ENCODE measurements around the gene FAM20C. TPM values are rescaled to one million over a fixed set of nuclear protein-coding genes. Genes with fewer than 3 reads are reported as not detected.
A peak's percentile ranks its signal among the peaks of the same experiment; 100 is the strongest.
"Not testable (repeated sequence)": the region's sequence is repeated elsewhere in the genome, so short reads cannot be mapped to it uniquely, and the experiment has no call there.

The FAM20C gene
- total and polyA plus RNA-seq, 2 of the 8 experiments (the other 6 are each of a cell fraction or from before 2014, with no cell fraction given), result 9.5 to 34.8 TPM

DNA sequence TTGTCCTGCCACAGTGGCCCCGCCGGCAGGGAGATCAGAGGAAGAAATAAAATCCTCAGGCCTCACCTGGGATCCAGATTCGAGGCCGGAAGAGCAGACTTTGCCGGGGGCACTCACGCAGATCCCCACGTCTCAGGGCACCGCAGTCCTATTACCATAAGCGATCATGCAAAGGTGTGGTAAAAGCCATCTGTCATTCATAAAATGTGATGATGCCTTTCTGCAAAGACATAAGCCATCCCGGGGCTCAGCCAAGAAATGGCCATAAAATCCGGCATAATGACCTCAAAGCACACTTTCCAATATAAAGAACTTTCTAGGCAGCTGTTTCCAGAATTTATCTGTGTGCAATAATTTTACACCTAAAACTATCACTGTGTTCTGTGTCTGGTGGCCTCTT lies 9.9 kb upstream of the FAM20C start:
- H4K5ac ChIP-seq (ENCODE audit: insufficient read length, low read depth, low read length); H3K56ac ChIP-seq (replicated peaks; ENCODE audit: insufficient read length, low read depth, low read length); FAIRE-seq; H2BK20ac ChIP-seq (ENCODE audit: low read length); H3K23ac ChIP-seq (ENCODE audit: insufficient read length); H3K4ac ChIP-seq (replicated peaks; ENCODE audit: insufficient read length, low read depth, low read length); DNase-seq (ENCODE audit: low read depth in 1 of 2, low spot score in 2 of 2); H3K27ac ChIP-seq (ENCODE audit: low read depth, low read length); H2BK15ac ChIP-seq (ENCODE audit: low read length); H2AFZ ChIP-seq (ENCODE audit: low read length); H2AK5ac ChIP-seq (ENCODE audit: low read depth, low read length); H3K18ac ChIP-seq (ENCODE audit: extremely low read depth, low read length); H4K8ac ChIP-seq (ENCODE audit: extremely low read depth, insufficient read depth, low read length); H3K79me1 ChIP-seq (ENCODE audit: low read depth, low read length); H3K4me1 ChIP-seq (replicated peaks in 1 of 4; ENCODE audit: control insufficient read depth in 3 of 4, insufficient read depth in 4 of 4, low read length in 3 of 4); H3K23me2 ChIP-seq (ENCODE audit: low read depth, low read length); POLR2A ChIA-PET (ENCODE audit: partially characterized antibody); H2BK120ac ChIP-seq (replicated peaks; ENCODE audit: low read depth, low read length); H4K20me1 ChIP-seq (replicated peaks in 1 of 2; ENCODE audit: control insufficient read depth in 1 of 2, insufficient read depth in 2 of 2, low read length in 2 of 2); H3K4me2 ChIP-seq (ENCODE audit: insufficient read depth in 1 of 2, low read depth in 2 of 2, low read length in 2 of 2); H3K9ac ChIP-seq (replicated peaks in 1 of 4; ENCODE audit: extremely low read depth in 1 of 4, low read depth in 3 of 4, low read length in 3 of 4); H3K4me3 ChIP-seq (ENCODE audit: extremely low read depth in 1 of 4, insufficient read depth in 2 of 4, low read depth in 3 of 4, low read length in 4 of 4); H3K14ac ChIP-seq (ENCODE audit: insufficient read length); H3K79me2 ChIP-seq (ENCODE audit: control insufficient read depth in 1 of 2, insufficient read depth in 2 of 2, low read length in 2 of 2); H3K9me3 ChIP-seq (ENCODE audit: insufficient read depth in 2 of 2, low read depth in 1 of 2, low read length in 1 of 2); H2BK5ac ChIP-seq (ENCODE audit: low read depth, low read length); H4K91ac ChIP-seq (replicated peaks; ENCODE audit: insufficient read length, low read length); H3K27me3 ChIP-seq (replicated peaks in 1 of 4; ENCODE audit: control insufficient read depth in 3 of 4, extremely low read depth in 1 of 4, insufficient read depth in 3 of 4, low read length in 3 of 4); H3K36me3 ChIP-seq (ENCODE audit: control insufficient read depth in 2 of 4, insufficient read depth in 4 of 4, low read length in 3 of 4): not testable (repeated sequence)
- whole genome bisulfite sequencing, 2 experiments (ENCODE audit: extremely low coverage in 1 of 2, insufficient coverage in 1 of 2, insufficient read length in 1 of 2, insufficient replicate concordance in 2 of 2, low coverage in 1 of 2, low lambda C conversion rate in 2 of 2, missing lambda C conversion rate in 1 of 2), result 100% methylated on average over 2 of the region's 11 CpGs; no CpG with 5 or more reads in 1 of the 2 experiments
- CTCF ChIA-PET (ENCODE audit: partially characterized antibody), result interaction anchor here (1.1 to 2.0 kb wide), 2 partner anchors 17 to 126 kb away, joined by 3 to 4 read pairs; no protein-coding TSS in a partner anchor
- 0 out of 2 replicates have a peak overlapping the region, but pooled peaks have one; percentile 14 for H2BK12ac ChIP-seq (ENCODE audit: low read depth, low read length)
